ENCODE data around the gene ANKRD10.

The ANKRD10 gene

DNA sequence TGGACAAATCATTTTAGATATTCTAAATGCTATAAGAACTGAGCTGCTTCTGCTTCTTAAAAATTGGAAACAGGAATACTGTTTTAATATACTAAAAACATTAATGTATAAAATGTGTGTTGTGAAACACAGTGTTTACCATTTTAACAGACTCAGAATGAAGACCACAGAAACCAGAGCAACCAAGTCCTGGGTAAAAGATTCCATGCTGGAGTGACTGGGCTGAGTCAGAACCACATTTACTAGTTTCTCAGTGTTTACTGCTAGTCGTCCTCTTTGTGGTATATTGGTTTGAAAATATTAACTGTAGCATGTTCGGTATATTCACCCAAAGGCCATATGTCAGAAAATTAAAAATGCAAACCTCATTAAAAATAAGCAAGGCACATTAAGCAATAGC is 31.9 kb downstream of the ANKRD10 start:
- TF ChIP-seq, protein P1, sequence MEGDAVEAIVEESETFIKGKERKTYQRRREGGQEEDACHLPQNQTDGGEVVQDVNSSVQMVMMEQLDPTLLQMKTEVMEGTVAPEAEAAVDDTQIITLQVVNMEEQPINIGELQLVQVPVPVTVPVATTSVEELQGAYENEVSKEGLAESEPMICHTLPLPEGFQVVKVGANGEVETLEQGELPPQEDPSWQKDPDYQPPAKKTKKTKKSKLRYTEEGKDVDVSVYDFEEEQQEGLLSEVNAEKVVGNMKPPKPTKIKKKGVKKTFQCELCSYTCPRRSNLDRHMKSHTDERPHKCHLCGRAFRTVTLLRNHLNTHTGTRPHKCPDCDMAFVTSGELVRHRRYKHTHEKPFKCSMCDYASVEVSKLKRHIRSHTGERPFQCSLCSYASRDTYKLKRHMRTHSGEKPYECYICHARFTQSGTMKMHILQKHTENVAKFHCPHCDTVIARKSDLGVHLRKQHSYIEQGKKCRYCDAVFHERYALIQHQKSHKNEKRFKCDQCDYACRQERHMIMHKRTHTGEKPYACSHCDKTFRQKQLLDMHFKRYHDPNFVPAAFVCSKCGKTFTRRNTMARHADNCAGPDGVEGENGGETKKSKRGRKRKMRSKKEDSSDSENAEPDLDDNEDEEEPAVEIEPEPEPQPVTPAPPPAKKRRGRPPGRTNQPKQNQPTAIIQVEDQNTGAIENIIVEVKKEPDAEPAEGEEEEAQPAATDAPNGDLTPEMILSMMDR (IDR thresholded peaks at IDR 0.05; ENCODE audit: insufficient read depth, missing control alignments), result no peak
- DNase-seq (ENCODE audit: insufficient read length, low spot score), result no peak
- no peak for FAIRE-seq

DNA sequence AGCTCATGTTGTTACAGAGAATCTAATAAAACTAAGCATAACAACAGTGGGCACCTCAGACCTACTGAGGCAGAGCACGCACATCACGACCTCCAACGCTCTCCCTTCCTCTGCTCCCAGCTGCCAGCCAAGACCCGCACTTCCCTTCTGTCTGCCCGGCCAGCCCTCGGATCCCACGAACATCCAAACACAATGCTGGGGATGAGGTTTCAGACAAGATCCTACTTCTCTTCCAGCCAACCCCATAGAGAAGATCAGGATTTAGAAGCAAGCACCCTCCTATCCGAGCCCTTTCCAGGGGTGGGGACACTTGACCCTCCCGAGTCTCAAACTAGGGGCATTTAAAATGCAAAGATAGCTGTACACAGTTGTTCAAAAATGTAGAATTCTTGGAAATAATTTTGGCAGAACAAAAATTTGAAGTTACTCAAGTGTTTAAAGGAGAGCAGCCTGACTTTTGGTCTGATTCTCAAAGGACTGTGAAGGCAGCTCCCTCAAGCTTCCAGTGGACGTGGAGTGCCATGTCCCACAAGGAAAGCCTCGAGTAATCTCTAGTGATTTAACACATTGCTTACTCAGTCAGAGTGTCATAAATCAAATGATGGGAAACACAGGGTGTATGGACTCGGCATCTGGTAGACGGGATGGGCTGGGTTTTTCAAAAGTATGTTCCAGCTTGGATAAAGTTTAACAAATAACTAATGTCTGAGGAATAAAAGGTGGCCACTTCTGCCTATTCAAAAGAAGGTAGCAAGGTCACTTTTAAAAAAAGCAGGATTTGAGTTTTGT is 32.8 kb downstream of the ANKRD10 start:
- DNase-seq (ENCODE audit: insufficient read length, low spot score), result no peak
- no peak for FAIRE-seq
- TF ChIP-seq, protein P1 (IDR thresholded peaks at IDR 0.05; ENCODE audit: insufficient read depth, missing control alignments), result no peak

DNA sequence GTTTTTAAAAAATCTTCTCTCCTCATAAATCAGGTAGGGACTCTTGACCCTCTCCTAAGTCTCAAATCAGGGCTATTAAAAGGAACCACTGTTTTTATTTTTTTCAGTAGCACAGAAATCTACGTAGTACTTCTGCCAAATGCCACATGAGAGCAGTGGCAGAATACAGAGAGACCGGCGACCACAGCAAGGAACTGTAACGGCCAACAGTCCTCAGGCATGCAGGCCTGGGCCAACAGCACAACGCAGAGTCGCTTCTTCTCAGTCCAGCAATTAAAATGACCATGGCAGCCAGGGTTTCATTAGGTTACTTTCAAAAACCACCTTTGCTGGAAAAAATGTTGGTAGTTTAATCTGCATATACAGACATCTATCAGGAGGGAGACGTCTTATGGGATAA is 34.2 kb downstream of the ANKRD10 start:
- TF ChIP-seq, protein P1 (IDR thresholded peaks at IDR 0.05; ENCODE audit: insufficient read depth, missing control alignments), result no peak
- FAIRE-seq, result no peak
- DNase-seq (ENCODE audit: insufficient read length, low spot score), result no peak

DNA sequence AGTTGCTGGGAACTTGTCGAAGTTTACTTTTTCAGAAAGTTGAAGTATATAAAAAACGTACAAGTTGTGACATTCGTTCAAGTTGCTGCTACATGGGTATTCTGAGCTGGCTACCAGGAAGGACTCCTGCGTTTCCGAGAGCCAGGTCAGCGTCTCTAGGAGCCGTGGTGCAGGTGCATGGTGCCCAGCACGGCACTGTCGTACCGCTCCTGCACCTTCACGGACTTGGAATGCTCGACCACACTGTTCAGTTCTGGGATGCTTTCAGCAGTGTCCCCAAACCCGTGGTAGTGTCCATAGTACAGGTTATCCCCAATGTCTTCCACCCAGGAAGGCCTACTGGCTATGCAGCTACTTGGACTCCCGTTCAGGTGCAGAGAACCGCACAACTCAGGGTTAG is 35.4 kb downstream of the ANKRD10 start:
- FAIRE-seq (no peak), DNase-seq (ENCODE audit: insufficient read length, low spot score) (no peak)
- TF ChIP-seq, protein P1 (IDR thresholded peaks at IDR 0.05; ENCODE audit: insufficient read depth, missing control alignments), result no peak

DNA sequence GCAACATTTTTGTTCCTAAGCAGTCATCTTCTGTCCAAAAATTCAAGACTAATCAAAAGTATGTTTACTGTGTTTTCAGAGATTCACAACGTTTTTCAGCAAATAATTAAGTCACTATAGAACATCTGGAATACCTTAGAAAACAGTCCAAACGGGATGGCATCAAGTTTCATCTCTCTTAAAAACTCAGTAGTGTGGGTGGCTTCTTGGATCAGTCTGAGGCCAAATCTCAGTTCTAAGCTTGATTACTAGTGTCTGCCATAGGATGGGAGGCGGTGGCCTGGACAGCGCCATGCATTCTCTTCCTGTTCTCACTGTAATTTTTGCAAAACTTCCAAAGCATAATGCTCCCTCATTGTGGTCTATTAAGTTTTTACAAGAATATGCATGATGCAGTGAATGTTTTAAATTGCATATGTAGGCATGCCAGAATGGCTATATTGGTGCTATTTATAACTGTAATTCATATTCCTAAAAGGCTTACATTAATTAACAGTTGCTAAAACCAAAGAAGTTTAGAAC is 37.1 kb downstream of the ANKRD10 start:
- DNase-seq (ENCODE audit: insufficient read length, low spot score) (no peak), FAIRE-seq (no peak)
- TF ChIP-seq, protein P1 (IDR thresholded peaks at IDR 0.05; ENCODE audit: insufficient read depth, missing control alignments), result no peak

DNA sequence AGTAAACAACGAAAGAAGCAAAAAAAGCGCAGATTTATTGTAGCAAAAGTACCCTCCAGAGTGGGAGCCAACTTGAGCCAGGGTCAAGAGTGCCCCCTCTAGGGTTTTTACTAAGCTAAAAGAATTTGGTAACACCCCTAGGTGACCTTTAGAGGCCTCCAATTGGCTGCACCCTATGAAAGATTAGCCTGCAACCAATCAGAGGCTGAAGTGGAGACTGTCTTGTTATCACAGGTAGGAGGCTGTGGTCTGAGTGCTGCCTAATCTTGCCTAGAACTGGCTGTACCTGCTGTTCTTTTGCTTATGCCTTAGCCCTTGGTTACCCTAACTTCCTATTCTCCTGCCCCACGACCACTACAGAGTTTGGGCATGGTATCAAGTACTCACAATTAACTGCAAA is 38.3 kb downstream of the ANKRD10 start:
- TF ChIP-seq, protein P1 (IDR thresholded peaks at IDR 0.05; ENCODE audit: insufficient read depth, missing control alignments), result no peak
- FAIRE-seq, result no peak
- DNase-seq (ENCODE audit: insufficient read length, low spot score), result no peak

DNA sequence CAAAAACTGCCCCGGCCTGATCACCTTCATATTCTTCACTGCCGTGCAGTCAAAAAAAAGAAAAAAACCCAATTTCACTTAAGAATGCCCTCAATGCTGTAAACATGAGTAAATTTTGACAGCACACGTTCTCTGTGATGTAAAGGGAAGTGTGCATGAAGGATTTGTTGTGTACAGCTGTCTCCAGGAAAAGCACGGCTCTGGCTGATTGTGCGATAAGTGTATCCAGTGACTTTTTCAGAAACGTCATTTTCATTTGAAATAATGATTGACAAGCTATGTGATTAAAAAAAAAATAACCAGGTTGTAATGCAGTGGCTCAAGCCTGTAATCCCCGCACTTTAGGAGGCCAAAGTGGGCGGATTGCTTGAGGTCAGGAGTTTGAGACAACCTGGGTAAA is 39.6 kb downstream of the ANKRD10 start:
- FAIRE-seq (no peak), DNase-seq (ENCODE audit: insufficient read length, low spot score) (no peak)
- TF ChIP-seq, protein P1 (IDR thresholded peaks at IDR 0.05; ENCODE audit: insufficient read depth, missing control alignments), result no peak

Data from D721Med (cell line).